HEK293 (cell line): Measurements from ENCODE around the gene PPM1N.

Experiments used
- CTCF ChIA-PET: fragments of 350-600 bp; formaldehyde crosslinking; extraction: SDS; loops from one replicate; lab custom pipeline; 2021; ENCODE audit warnings: antibody characterized with exemption; lab: Yijun Ruan, JAX
- POLR2A ChIA-PET: fragments of 300-600 bp; formaldehyde crosslinking; extraction: SDS; loops from one replicate; lab custom pipeline; 2020; ENCODE audit warnings: antibody characterized with exemption, inconsistent platforms; lab: Yijun Ruan, JAX
- H3K27ac ChIP-seq: fragments of 200-500 bp; sonication (Bioruptor generic); 2 replicates; pipeline ENCODE4 v1.5.1; 2014; ENCODE audit warnings: low read depth, low read length, control low read depth, inconsistent platforms; ENCODE audit errors: extremely low read depth
- H3K36me3 ChIP-seq, 2 experiments: fragments of 200-500 bp in 1 of 2; sonication (Bioruptor generic) in 1 of 2; 1 replicate in 1 of 2; 2 replicates in 1 of 2; pipeline ENCODE4 v1.5.1; 2014 to 2017; ENCODE audit warnings: inconsistent platforms in 2 of 2, low read length in 2 of 2; ENCODE audit not compliant: control insufficient read depth in 2 of 2, insufficient read depth in 1 of 2
- H3K4me1 ChIP-seq: fragments of 200-500 bp; sonication (Bioruptor generic); 2 replicates; pipeline ENCODE4 v1.5.1; 2014; ENCODE audit warnings: mild to moderate bottlenecking, low read length, inconsistent platforms; ENCODE audit not compliant: control insufficient read depth, insufficient read depth
- H3K4me3 ChIP-seq: 2 replicates; pipeline ENCODE4 v1.5.1; 2011; ENCODE audit warnings: low read depth, mild to moderate bottlenecking, control low read depth, low read length, moderate library complexity
- H3K9me3 ChIP-seq: fragments of 200-500 bp; sonication (Bioruptor generic); 2 replicates; pipeline ENCODE4 v1.5.1; 2014; ENCODE audit warnings: low read depth, low read length, inconsistent platforms; ENCODE audit not compliant: control insufficient read depth, insufficient read depth
- BCL11A ChIP-seq: fragments of 450-650 bp; formaldehyde crosslinking; IDR thresholded peaks from 2 replicates; pipeline ENCODE4 v1.5.1; 2016; ENCODE audit warnings: low read depth, missing biosample characterization, missing genetic modification characterization
- CTCF ChIP-seq: fragments of 450-650 bp; formaldehyde crosslinking; IDR thresholded peaks from 2 replicates; pipeline ENCODE4 v1.5.1; 2016; ENCODE audit warnings: missing biosample characterization, missing genetic modification characterization
- KLF9 ChIP-seq: fragments of 450-650 bp; formaldehyde crosslinking; IDR thresholded peaks from 2 replicates; pipeline ENCODE4 v1.5.1; 2016; ENCODE audit warnings: missing biosample characterization, missing genetic modification characterization, low read depth
- SCRT1 ChIP-seq: fragments of 450-650 bp; formaldehyde crosslinking; IDR thresholded peaks from 2 replicates; pipeline ENCODE4 v1.5.1; 2016; ENCODE audit warnings: missing biosample characterization, missing genetic modification characterization, borderline replicate concordance
- SP2 ChIP-seq: fragments of 450-650 bp; formaldehyde crosslinking; IDR thresholded peaks from 2 replicates; pipeline ENCODE4 v1.5.1; 2016; ENCODE audit warnings: missing biosample characterization, missing genetic modification characterization
- ZBTB44 ChIP-seq: fragments of 450-650 bp; IDR thresholded peaks from 2 replicates; pipeline ENCODE4 v1.5.1; 2018; ENCODE audit warnings: missing biosample characterization, mild to moderate bottlenecking, missing genetic modification characterization
- ZEB2 ChIP-seq: fragments of 450-650 bp; formaldehyde crosslinking; IDR thresholded peaks from 2 replicates; pipeline ENCODE4 v1.5.1; 2016; ENCODE audit warnings: missing biosample characterization, missing genetic modification characterization
- ZNF530 ChIP-seq: fragments of 450-650 bp; formaldehyde crosslinking; IDR thresholded peaks from 2 replicates; pipeline ENCODE4 v1.5.1; 2016; ENCODE audit warnings: low read depth, missing biosample characterization, missing genetic modification characterization
- ZNF704 ChIP-seq: fragments of 450-650 bp; formaldehyde crosslinking; IDR thresholded peaks from 2 replicates; pipeline ENCODE4 v1.5.1; 2016; ENCODE audit warnings: missing biosample characterization, missing genetic modification characterization
- TF ChIP-seq, protein P1 (sequence below): fragments of 450-650 bp; formaldehyde crosslinking; IDR thresholded peaks from 2 replicates; pipeline ENCODE4 v1.5.1; 2016; ENCODE audit warnings: missing biosample characterization, missing genetic modification characterization, low read depth
- TF ChIP-seq, protein P2 (sequence below): fragments of 450-650 bp; formaldehyde crosslinking; IDR thresholded peaks from 2 replicates; pipeline ENCODE4 v1.5.1; 2016; ENCODE audit warnings: missing biosample characterization, missing genetic modification characterization

Gene PPM1N

DNA sequence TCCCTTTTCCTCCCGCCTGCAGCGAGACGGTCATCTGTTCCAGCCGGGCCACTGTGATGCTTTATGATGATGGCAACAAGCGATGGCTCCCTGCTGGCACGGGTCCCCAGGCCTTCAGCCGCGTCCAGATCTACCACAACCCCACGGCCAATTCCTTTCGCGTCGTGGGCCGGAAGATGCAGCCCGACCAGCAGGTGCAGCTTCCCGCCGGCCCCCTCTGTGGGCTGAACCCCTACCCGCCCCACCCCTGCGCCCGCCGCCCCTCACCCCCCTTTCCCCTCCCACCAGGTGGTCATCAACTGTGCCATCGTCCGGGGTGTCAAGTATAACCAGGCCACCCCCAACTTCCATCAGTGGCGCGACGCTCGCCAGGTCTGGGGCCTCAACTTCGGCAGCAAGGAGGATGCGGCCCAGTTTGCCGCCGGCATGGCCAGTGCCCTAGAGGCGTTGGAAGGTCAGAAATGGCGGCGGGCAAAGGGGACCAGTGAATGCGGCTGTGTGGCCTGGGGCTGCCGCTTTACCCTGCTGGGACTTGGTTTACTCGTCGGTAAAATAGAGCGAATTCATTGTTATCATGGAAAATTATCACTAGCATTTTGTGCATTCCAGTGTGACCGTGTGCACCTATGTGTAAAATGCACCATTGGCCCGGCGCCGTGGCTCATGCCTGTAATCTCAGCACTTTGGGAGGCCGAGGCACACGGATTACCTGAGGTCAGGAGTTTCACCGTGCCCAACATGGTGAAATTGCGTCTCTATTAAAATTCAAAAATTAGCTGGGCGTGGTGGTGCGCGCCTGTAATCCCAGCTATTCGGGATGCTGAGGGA, 19.6 kb downstream of the PPM1N start:
- Histone ChIP-seq H3K27ac (no peak overlapping the region), H3K9me3 (no peaks in the 10 kb centered on the region)
- CTCF ChIA-PET = interaction anchor here (0.6 to 1.5 kb wide), 5 partner anchors 32 to 377 kb away, joined by 3 to 8 read pairs (median 4); no protein-coding TSS in a partner anchor

More for the DNA sequence above, 19.6 kb downstream of the PPM1N start:
- Histone ChIP-seq H3K36me3 (peaks cover 0 to 20% of the 10 kb centered on the region in 2 experiments; a peak in 2 of 3 replicates), H3K4me3 (no peak overlapping the region), H3K4me1 (no peaks in the 10 kb centered on the region)
- no peak for TF ChIP-seq KLF9 (tag by site-specific recombination)
- TF ChIP-seq CTCF (tag by site-specific recombination) = no peak
- no peak for TF ChIP-seq ZBTB44
- TF ChIP-seq, protein P1, sequence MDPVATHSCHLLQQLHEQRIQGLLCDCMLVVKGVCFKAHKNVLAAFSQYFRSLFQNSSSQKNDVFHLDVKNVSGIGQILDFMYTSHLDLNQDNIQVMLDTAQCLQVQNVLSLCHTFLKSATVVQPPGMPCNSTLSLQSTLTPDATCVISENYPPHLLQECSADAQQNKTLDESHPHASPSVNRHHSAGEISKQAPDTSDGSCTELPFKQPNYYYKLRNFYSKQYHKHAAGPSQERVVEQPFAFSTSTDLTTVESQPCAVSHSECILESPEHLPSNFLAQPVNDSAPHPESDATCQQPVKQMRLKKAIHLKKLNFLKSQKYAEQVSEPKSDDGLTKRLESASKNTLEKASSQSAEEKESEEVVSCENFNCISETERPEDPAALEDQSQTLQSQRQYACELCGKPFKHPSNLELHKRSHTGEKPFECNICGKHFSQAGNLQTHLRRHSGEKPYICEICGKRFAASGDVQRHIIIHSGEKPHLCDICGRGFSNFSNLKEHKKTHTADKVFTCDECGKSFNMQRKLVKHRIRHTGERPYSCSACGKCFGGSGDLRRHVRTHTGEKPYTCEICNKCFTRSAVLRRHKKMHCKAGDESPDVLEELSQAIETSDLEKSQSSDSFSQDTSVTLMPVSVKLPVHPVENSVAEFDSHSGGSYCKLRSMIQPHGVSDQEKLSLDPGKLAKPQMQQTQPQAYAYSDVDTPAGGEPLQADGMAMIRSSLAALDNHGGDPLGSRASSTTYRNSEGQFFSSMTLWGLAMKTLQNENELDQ (tag by site-specific recombination) = no peak
- TF ChIP-seq ZNF704 (tag by site-specific recombination) = no peak
- TF ChIP-seq BCL11A = no peak
- TF ChIP-seq SP2 (tag by site-specific recombination) = no peak
- TF ChIP-seq ZNF530 (tag by site-specific recombination) = no peak
- TF ChIP-seq ZEB2 = no peak
- TF ChIP-seq, protein P2, sequence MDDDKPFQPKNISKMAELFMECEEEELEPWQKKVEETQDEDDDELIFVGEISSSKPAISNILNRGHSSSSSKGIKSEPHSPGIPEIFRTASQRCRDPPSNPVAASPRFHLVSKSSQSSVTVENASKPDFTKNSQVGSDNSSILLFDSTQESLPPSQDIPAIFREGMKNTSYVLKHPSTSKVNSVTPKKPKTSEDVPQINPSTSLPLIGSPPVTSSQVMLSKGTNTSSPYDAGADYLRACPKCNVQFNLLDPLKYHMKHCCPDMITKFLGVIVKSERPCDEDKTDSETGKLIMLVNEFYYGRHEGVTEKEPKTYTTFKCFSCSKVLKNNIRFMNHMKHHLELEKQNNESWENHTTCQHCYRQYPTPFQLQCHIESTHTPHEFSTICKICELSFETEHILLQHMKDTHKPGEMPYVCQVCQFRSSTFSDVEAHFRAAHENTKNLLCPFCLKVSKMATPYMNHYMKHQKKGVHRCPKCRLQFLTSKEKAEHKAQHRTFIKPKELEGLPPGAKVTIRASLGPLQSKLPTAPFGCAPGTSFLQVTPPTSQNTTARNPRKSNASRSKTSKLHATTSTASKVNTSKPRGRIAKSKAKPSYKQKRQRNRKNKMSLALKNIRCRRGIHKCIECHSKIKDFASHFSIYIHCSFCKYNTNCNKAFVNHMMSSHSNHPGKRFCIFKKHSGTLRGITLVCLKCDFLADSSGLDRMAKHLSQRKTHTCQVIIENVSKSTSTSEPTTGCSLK = no peak
- TF ChIP-seq SCRT1 (tag by site-specific recombination) = no peak
- POLR2A ChIA-PET = no interaction called here
